AG08396 (cell line): ENCODE measurements around the gene FASN.

Experiments used
- DNase-seq: peaks from one replicate; pipeline ENCODE4 v3.0.0; 2012; ENCODE audit warnings: low spot score, mixed read lengths

The FASN gene

GRCh38 chr17:82076018-82076784 is 21.8 kb downstream of the FASN start:
- no peak for DNase-seq

GRCh38 chr17:82073446-82073845 is 24.6 kb downstream of the FASN start:
- no peak for DNase-seq

- DNase-seq, result no peak
Observed at GRCh38 chr17:82072827-82073226, 25.2 kb downstream of the FASN start.

- DNase-seq, result no peak
Observed at GRCh38 chr17:82070611-82071010, 27.4 kb downstream of the FASN start.

GRCh38 chr17:82065638-82066303 is 32.3 kb downstream of the FASN start, which contains the start of gene DUS1L:
Gene DUS1L (minus strand): TSS chr17:82065804. CDS start chr17:82065059, 745 bp downstream.
- DNase-seq, result peak; percentile 95

GRCh38 chr17:82065193-82065637 is 32.8 kb downstream of the FASN start:
- peak; percentile 89 for DNase-seq

GRCh38 chr17:82064433-82065192 is 33.4 kb downstream of the FASN start:
- DNase-seq, result peak; percentile 52

- no peak for DNase-seq
Observed at GRCh38 chr17:82063424-82064415, 34.3 kb downstream of the FASN start.

GRCh38 chr17:82062984-82063368 is 35.1 kb downstream of the FASN start:
- DNase-seq, result no peak

- no peak for DNase-seq
Observed at GRCh38 chr17:82062076-82062983, 35.7 kb downstream of the FASN start.

- no peak for DNase-seq
Observed at GRCh38 chr17:82061047-82061925, 36.8 kb downstream of the FASN start.

GRCh38 chr17:82060614-82061013 is 37.4 kb downstream of the FASN start:
- no peak for DNase-seq

GRCh38 chr17:82060001-82060380 is 38.0 kb downstream of the FASN start:
- DNase-seq, result no peak

- DNase-seq, result no peak
Observed at GRCh38 chr17:82059272-82060000, 38.6 kb downstream of the FASN start.

GRCh38 chr17:82058855-82059249 is 39.2 kb downstream of the FASN start:
- DNase-seq, result no peak

- no peak for DNase-seq
Observed at GRCh38 chr17:82058230-82058854, 39.7 kb downstream of the FASN start.

- DNase-seq, result no peak
Observed at GRCh38 chr17:82056729-82057621, 41.1 kb downstream of the FASN start.
